HG03460 (cell line): ENCODE data around the gene PYHIN1.
A peak's percentile ranks its signal among the peaks of the same experiment; 100 is the strongest.

Experiments used
- ATAC-seq: cut with Tn5 transposase; IDR thresholded peaks from one replicate; pipeline ENCODE4 v1.9.1; 2021; ENCODE audit not compliant: unreplicated experiment

PYHIN1 gene

DNA sequence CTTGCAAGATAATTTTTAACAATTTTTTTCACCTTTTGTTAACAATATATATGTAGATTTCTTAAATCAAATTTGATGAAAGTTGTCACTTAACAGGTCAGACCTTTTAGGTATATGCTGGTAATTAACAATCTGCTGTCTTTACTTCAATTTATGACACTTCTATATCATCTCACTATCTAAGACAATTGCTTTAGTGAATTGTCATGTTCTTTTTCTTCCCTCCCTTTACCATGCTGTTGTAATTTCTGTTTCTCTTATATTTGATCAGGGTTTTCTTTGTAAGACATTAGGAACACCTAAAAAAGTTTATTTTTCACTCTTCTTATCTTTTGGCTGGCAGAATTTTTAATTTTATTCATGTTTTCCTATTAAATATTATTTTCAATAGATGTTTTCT is 80.4 kb downstream of the PYHIN1 start:
- ATAC-seq: no peak

DNA sequence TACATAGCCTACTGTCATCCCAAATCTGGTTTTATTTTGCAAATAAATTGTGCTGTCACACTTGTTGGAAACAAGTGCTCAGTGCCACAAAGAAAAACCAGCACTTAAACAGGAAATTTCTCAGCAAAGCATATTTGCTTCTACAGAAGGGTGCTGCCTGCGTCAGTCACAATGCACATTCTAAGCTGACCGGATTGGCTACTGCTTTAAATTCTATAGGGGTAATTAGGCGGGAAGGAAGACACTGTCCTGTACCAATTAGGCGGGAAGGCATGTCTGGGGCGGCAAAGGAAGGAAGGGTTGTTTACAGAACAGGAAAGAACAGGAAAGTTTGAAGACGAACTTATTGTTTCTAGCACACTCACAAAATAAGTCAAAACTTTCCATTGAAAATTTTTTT is 81.1 kb downstream of the PYHIN1 start:
- ATAC-seq: peak; percentile 31

DNA sequence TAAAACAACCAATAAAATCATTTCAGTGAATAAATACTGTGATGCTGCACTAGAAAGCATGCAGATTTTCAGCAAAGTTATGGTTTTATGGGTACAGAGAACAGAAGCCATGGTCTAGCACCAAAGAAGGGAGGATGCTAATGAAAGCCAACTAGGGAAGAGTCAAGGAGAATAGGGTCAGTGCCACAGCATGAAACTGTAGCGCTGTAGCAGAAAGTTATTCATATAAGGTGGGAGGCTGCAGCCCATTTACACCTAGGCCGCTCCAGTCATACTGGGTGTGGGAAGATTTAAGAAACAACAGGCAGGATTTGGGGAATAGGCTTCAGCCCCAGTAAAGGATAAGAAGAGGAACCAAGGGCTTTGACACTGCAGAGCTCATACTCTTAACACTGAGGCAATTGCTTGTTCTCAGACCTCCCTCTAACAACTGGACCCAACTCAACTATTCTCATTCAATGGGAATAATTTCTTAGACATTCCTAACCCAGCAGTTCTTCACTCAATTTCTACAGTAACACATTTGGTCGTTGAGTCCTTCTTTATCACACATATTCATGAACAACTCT is 82.7 kb downstream of the PYHIN1 start:
- ATAC-seq: no peak

DNA sequence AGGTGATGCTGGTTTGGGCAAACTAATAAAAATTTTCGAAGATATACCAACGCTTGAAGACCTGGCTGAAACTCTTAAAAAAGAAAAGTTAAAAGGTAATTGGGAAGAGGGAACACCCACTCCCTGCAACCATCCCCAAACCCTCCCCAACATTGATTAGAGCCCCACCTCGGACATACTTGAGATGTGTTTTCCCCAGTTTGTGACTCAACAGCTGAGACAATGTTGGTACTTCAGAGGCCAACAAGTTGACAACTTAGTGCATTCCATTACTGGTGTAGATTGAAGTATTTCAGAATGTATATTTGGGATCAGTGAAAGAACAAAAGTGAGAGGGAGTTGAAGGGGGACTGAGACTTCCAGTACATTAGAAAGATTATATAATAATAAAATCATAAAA is 83.5 kb downstream of the PYHIN1 start:
- no peak for ATAC-seq

DNA sequence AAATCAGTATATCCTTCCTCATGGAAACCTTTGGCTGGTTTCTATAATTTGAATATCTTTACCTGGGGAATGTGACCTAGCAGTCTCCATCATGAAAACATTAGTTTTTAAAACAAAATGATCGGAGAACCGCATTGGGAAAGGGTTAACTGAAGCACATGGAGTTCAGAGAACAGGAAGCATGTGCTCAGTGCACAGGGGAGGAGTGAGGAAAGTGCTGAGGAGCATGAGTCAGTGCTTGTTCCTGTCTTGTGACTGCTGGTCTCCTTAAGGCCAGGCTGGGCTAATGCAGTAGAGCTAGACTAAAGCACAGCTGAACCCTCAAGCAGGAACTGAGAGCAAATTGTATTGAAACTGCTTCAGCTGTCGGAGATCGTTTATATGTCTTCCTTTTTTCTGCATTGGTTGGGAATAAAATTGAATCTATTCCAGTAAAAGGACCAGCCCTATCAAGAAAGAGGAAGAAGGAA is 84.1 kb downstream of the PYHIN1 start:
- peak; percentile 95 for ATAC-seq

DNA sequence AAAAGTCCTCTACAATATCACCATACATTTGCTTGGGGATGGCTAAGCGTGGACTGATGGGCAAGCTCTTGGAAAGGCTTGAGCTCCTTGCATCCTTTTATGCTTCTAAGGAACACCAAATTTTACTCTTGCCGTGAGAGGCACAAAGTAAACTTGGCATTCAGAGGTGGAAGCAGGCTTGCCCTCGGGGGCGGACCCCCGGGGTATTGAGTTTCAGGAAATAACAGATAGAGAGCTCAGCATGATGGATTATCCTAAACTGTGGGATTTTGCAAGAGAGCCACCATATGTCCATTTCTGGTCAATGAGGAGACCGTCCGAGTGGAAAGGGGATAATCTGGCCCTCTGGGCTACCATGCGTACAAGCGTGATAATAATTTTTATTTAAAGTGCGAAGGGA is 92.4 kb downstream of the PYHIN1 start:
- ATAC-seq: no peak

DNA sequence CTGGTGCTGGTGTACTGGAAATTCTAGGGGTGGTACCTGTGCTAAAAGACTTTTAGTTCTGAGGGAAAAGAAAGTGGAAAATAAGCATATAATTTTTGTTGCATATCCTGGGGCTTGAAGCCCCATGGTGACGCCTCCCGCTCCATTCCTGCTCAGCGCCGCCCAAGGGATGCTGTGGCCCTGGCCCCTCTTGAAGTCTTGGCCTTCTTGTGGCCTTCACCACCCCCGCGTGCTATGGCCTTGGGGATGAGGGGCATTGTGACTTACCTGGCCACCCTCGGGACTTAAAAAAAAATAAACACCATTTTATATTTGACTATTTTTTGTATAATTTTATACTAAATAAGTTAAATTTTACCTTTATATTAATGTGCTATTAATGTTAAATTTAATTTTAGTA is 93.7 kb downstream of the PYHIN1 start:
- no peak for ATAC-seq
